Heart right ventricle (tissue), 16 donors: Measurements from ENCODE around the gene DYNC2LI1. TPM values are rescaled to one million over a fixed set of nuclear protein-coding genes. Genes with fewer than 3 reads are reported as not detected.

Experiments
- ATAC-seq, 8 donors: fragments of 200-7000 bp; cut with Tn5 transposase; one replicate each; pipeline ENCODE4 v1.9.1; 2020; ENCODE audit warnings: mild to moderate bottlenecking in 8 of 8, moderate library complexity in 8 of 8, moderate number of reproducible peaks in 1 of 8
- DNase-seq, 2 donors: peaks; one replicate each; pipeline ENCODE4 v3.0.0-alpha.2; 2020
- H3K27ac ChIP-seq, 10 donors: fragments of 200-600 bp; sonication (generic) in 2 of 10; one replicate each; pipeline versions ENCODE4 v1.5.0 to v1.8.0; 2020 to 2022; ENCODE audit warnings: mild to moderate bottlenecking in 3 of 10
- H3K27me3 ChIP-seq, 7 donors: fragments of 200-600 bp; one replicate each; pipeline ENCODE4 v1.8.0; 2021 to 2022; ENCODE audit warnings: mild to moderate bottlenecking in 2 of 7
- H3K36me3 ChIP-seq, 9 donors: fragments of 200-600 bp; sonication (generic) in 1 of 9; one replicate each; pipeline versions ENCODE4 v1.5.0 to v1.8.0; 2020 to 2022; ENCODE audit warnings: mild to moderate bottlenecking in 2 of 9
- H3K4me1 ChIP-seq, 9 donors: fragments of 200-600 bp; sonication (generic) in 1 of 9; one replicate each; pipeline versions ENCODE4 v1.5.0 to v1.8.0; 2020 to 2022; ENCODE audit warnings: mild to moderate bottlenecking in 4 of 9
- H3K4me3 ChIP-seq, 10 donors: fragments of 200-600 bp; sonication (generic) in 2 of 10; one replicate each; pipeline versions ENCODE4 v1.5.0 to v1.8.0; 2020 to 2022; ENCODE audit warnings: mild to moderate bottlenecking in 7 of 10, moderate library complexity in 2 of 10
- H3K9me3 ChIP-seq, 11 donors: fragments of 200-600 bp in 10 of 11; sonication (generic) in 2 of 11; one replicate each; pipeline versions ENCODE4 v1.5.0 to v1.8.0; 2013 to 2022; ENCODE audit warnings: mild to moderate bottlenecking in 2 of 11, control low read depth in 1 of 11, moderate library complexity in 1 of 11
- WGBS, 2 donors: extraction: QIAGEN DNeasy Blood & Tissue Kit; methylation state at CpG; one replicate each; pipeline ENCODE4 v1.1.7; 2013; ENCODE audit warnings: inconsistent platforms in 1 of 2; 5-methylcytosine and 5-hydroxymethylcytosine counted together
- intact Hi-C, 10 donors: fragments of 100-400 bp; cut with DNase I; formaldehyde crosslinking; loops; one replicate each; pipeline versions ENCODE4 v1.11.1 to v1.14.2; 2022
- polyA plus RNA-seq, 2 donors: library from polyadenylated mRNA; stranded (reverse); fragments of 200-250 nt; gene quantifications; one replicate each; pipeline ENCODE4 v1.2.3, GENCODE V29; 2013
- total RNA-seq, 10 donors: library from RNA; stranded (reverse); fragmentation: NEBNext Ultra II Directional in 3 of 10; extraction: Animal tissue kit (Norgen Biotek cat#: 25700) in 3 of 10; gene quantifications; one replicate each; pipeline versions ENCODE4 v1.2.1 to v1.2.4, GENCODE V29; 2021 to 2023
- TF ChIP-seq, protein P1 (sequence below), 9 donors: fragments of 200-600 bp; sonication (generic) in 2 of 9; IDR thresholded peaks; one replicate each; pipeline versions ENCODE4 v1.5.0 to v1.8.0; 2021 to 2022; ENCODE audit warnings: antibody characterized with exemption in 9 of 9, mild to moderate bottlenecking in 5 of 9, moderate library complexity in 1 of 9
- donor health status: Arrhythmogenic right ventricular cardiomyopathy.
- donor health status: ischemic (EF 13 %, LVEDD 7.1; RV severe dilation, severe dysfunction).
- donor health status: healthy with polysubstance abuse.
- donor health status: DM: no; HTN: yes; CAD: no.
- donor health status: DM: no; HTN: no; CAD: no.
- donor health status: ischemic (EF 25% LVEDD 6.9; RV normal size, moderate dysfunction).
- donor health status: ischemic (EF 25% LVEDD 5.7; RV mildly dilated, moderate dysfunction).
- donor health status: healthy.
- donor health status: DM: yes; HTN: yes; CAD: no.
- donor health status: Ischemic cardiomyopathy.
- donor health status: ischemic (EF 35%, LVEDD 5.7; RV mildly dilated, moderate dysfunction).
- donor health status: nonischemic (EF 11% LVEDD 7.7; RV severe dilation, severe dysfunction).
- donor health status: DM: yes; HTN: yes; CAD: no.
- donor health status: PGD.
- donor health status: ischemic (EF 29% LVEDD 5.4; RV normal size, mild dysfunction).
- donor health status: nonischemic (EF 23%, LVEDD 6.1; RV moderate dilation, normal function).

DYNC2LI1 gene
- total and polyA plus RNA-seq, 12 donors: 4.8 to 13.8 (median 10.7) TPM

DNA sequence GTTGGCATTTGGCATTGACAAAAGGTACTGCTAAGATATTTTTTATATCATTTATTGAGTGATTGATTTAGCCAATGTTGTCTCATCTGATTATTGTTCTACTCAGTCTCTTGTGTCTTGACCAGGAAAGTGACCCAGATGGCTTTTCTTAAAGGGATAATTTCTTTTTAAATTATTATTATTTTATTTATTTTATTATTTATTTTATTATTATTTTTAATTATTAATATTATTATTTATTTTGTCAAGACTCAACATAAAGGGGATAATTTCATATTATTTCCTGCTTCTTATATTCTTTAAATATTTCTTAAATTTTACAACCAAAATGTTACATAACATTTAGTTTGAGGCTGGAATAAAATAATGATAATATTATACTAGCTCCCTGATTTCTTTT is 27.1 kb downstream of the DYNC2LI1 start:
- DNase-seq (no peak), ATAC-seq (no peak)
- H3K27me3 ChIP-seq: no peaks in the 10 kb centered on the region
- no peaks in the 10 kb centered on the region for H3K9me3 ChIP-seq
- intact Hi-C loops: no loop called here
- no peak overlapping the region for H3K4me3 ChIP-seq
- peaks cover 0 to 71% (median 9%) of the 10 kb centered on the region in 9 donors for H3K36me3 ChIP-seq
- no peak overlapping the region for H3K27ac ChIP-seq
- H3K4me1 ChIP-seq: no peaks in the 10 kb centered on the region
- TF ChIP-seq, protein P1, sequence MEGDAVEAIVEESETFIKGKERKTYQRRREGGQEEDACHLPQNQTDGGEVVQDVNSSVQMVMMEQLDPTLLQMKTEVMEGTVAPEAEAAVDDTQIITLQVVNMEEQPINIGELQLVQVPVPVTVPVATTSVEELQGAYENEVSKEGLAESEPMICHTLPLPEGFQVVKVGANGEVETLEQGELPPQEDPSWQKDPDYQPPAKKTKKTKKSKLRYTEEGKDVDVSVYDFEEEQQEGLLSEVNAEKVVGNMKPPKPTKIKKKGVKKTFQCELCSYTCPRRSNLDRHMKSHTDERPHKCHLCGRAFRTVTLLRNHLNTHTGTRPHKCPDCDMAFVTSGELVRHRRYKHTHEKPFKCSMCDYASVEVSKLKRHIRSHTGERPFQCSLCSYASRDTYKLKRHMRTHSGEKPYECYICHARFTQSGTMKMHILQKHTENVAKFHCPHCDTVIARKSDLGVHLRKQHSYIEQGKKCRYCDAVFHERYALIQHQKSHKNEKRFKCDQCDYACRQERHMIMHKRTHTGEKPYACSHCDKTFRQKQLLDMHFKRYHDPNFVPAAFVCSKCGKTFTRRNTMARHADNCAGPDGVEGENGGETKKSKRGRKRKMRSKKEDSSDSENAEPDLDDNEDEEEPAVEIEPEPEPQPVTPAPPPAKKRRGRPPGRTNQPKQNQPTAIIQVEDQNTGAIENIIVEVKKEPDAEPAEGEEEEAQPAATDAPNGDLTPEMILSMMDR (IDR thresholded peaks at IDR 0.05): no peak

DNA sequence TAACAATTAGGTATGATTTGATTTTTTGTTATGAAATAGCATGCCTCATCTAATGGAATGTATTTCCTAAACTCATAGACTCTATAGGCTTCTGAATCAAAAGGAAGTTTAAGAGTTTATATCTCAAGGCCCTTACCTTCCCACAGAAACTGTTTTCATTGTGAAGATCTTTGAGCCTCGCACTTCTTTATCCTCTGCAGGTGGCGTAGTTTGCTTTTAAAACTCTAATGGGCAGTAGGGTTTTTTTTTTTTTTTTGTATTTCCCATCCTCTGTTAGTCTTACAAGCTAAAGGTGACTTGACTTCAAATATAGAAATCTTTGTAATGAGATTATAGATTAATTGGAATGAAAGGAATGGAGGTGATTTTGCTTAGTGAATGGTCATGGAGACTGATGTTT is 28.3 kb downstream of the DYNC2LI1 start:
- no peak for ATAC-seq
- Histone ChIP-seq H3K36me3 (peaks cover 0 to 71% (median 9%) of the 10 kb centered on the region in 9 donors), H3K9me3 (no peaks in the 10 kb centered on the region), H3K4me3 (no peak overlapping the region), H3K27me3 (no peaks in the 10 kb centered on the region), H3K27ac (no peak overlapping the region), H3K4me1 (no peaks in the 10 kb centered on the region)
- TF ChIP-seq, protein P1 (IDR thresholded peaks at IDR 0.05): no peak
- DNase-seq: no peak
- WGBS, 2 donors: 95 to 97% methylated on average over 2 of the region's 2 CpGs
- intact Hi-C loops: no loop called here

GRCh38 chr2:43803113-43803512 is 29.3 kb downstream of the DYNC2LI1 start:
- H3K27ac ChIP-seq: no peak overlapping the region
- no peaks in the 10 kb centered on the region for H3K9me3 ChIP-seq
- WGBS, 2 donors: 90% methylated on average over 1 of the region's 1 CpG
- peaks cover 0 to 70% (median 9%) of the 10 kb centered on the region in 9 donors for H3K36me3 ChIP-seq
- H3K27me3 ChIP-seq: no peaks in the 10 kb centered on the region
- ATAC-seq: no peak
- TF ChIP-seq, protein P1 (IDR thresholded peaks at IDR 0.05): no peak
- DNase-seq: no peak
- H3K4me3 ChIP-seq: no peak overlapping the region
- intact Hi-C loops: no loop called here
- H3K4me1 ChIP-seq: no peaks in the 10 kb centered on the region

GRCh38 chr2:43806719-43807031 is 32.8 kb downstream of the DYNC2LI1 start:
- intact Hi-C loops: no loop called here
- peaks cover 0 to 98% (median 15%) of the 10 kb centered on the region in 9 donors for H3K36me3 ChIP-seq
- DNase-seq (no peak), ATAC-seq (no peak)
- H3K4me3 ChIP-seq: no peak overlapping the region
- no peaks in the 10 kb centered on the region for H3K9me3 ChIP-seq
- H3K27me3 ChIP-seq: no peaks in the 10 kb centered on the region
- 85 to 96% methylated on average over 2 of the region's 2 CpGs for WGBS, 2 donors
- H3K4me1 ChIP-seq: no peaks in the 10 kb centered on the region
- TF ChIP-seq, protein P1 (IDR thresholded peaks at IDR 0.05): no peak
- H3K27ac ChIP-seq: no peak overlapping the region

DNA sequence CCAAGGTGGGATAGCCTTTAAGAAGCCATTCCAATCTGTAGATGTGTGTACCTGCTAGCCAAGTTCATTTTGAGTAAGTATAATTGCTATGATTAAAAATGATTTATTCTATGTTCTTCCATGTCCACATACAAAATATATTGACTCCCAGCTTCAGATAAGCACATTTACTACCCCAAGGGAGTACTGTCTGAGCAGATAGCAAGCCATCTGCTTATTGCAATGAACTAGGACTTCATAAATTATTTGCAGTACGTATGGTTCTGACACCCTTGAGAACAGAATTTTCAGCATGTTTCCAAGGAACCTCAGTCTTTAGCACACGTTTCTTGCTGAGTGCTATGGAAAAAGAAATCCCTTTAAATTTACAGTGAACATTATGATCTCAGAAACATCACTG is 36.6 kb downstream of the DYNC2LI1 start:
- TF ChIP-seq, protein P1 (IDR thresholded peaks at IDR 0.05): no peak
- DNase-seq (no peak), ATAC-seq (no peak)
- intact Hi-C loops: no loop called here
- no peaks in the 10 kb centered on the region for H3K27me3 ChIP-seq
- no peak overlapping the region for H3K4me3 ChIP-seq
- H3K36me3 ChIP-seq: peaks cover 0 to 75% (median 7%) of the 10 kb centered on the region in 9 donors
- 67 to 69% methylated on average over 2 of the region's 2 CpGs for WGBS, 2 donors
- H3K9me3 ChIP-seq: no peaks in the 10 kb centered on the region
- H3K4me1 ChIP-seq: no peaks in the 10 kb centered on the region
- no peak overlapping the region for H3K27ac ChIP-seq
